OCI-LY3 (cell line): Measurements from ENCODE around the gene LST1.

Experiments
- H2AFZ ChIP-seq: fragments of 200-600, 300-600 bp; shearing (Covaris generic); 2 replicates; pipeline ENCODE4 v1.6.0; 2014; ENCODE audit warnings: antibody characterized with exemption, low read depth, low read length
- H3K27ac ChIP-seq: fragments of 200-600, 300-600 bp; sonication (generic); 2 replicates; pipeline ENCODE4 v1.5.1; 2014; ENCODE audit warnings: mild to moderate bottlenecking, low read length, moderate library complexity, mixed read lengths
- H3K27me3 ChIP-seq: fragments of 200-600, 300-600 bp; sonication (generic); 2 replicates; pipeline ENCODE4 v1.6.1; 2014; ENCODE audit warnings: low read depth, low read length, mixed read lengths
- H3K36me3 ChIP-seq: fragments of 200-600, 300-600 bp; sonication (generic); replicated peaks from 2 replicates; pipeline ENCODE3; 2014; ENCODE audit warnings: low read depth, low read length, mixed read lengths
- H3K4me1 ChIP-seq: fragments of 300-600, 200-600 bp; sonication (generic); 2 replicates; pipeline ENCODE4 v1.6.1; 2014; ENCODE audit warnings: low read length, mixed read lengths
- H3K4me2 ChIP-seq: fragments of 200-600, 300-600 bp; sonication (generic); 2 replicates; pipeline ENCODE4 v1.6.1; 2014; ENCODE audit warnings: low read length, mixed read lengths
- H3K4me3 ChIP-seq: fragments of 300-600, 200-600 bp; sonication (generic); 2 replicates; pipeline ENCODE4 v1.5.1; 2014; ENCODE audit warnings: antibody characterized with exemption, mild to moderate bottlenecking, low read length, moderate library complexity
- H3K79me2 ChIP-seq: fragments of 300-600, 200-600 bp; shearing (Covaris generic); 2 replicates; pipeline ENCODE4 v1.6.1; 2014; ENCODE audit warnings: mild to moderate bottlenecking, low read length, mixed read lengths
- H3K9ac ChIP-seq: fragments of 300-600, 200-600 bp; shearing (Covaris generic); 2 replicates; pipeline ENCODE4 v1.6.0; 2014; ENCODE audit warnings: mild to moderate bottlenecking, low read length, moderate library complexity
- H3K9me3 ChIP-seq: fragments of 200-600, 300-600 bp; shearing (Covaris generic); 2 replicates; pipeline ENCODE4 v1.6.1; 2014; ENCODE audit warnings: low read length, mixed read lengths; ENCODE audit not compliant: insufficient read depth
- H4K20me1 ChIP-seq: fragments of 200-600, 300-600 bp; sonication (generic); 2 replicates; pipeline ENCODE4 v1.6.1; 2016; ENCODE audit warnings: low read length, mixed read lengths; ENCODE audit not compliant: insufficient read depth
- EZH2phosphoT487 ChIP-seq: fragments of 200-600 bp; shearing (Covaris generic); IDR thresholded peaks from 2 replicates; pipeline ENCODE4 v1.6.1; 2018; ENCODE audit warnings: antibody characterized with exemption, mixed run types, low read depth
- TF ChIP-seq, protein P1 (sequence below): fragments of 200-600, 300-600 bp; sonication (generic); IDR thresholded peaks from 2 replicates; pipeline ENCODE4 v1.5.1; 2014; ENCODE audit warnings: antibody characterized with exemption, low read length, low read depth

The LST1 gene

GRCh38 chr6:31575335-31575901 is 10.7 kb upstream of the LST1 start, which contains the start of gene TNF:
TNF (plus strand) TSS chr6:31575565; CDS start chr6:31575742, 177 bp downstream.
- Histone ChIP-seq H3K4me3 (peak within 1 kb of the TSS; percentile 98), H3K9ac (peak within 1 kb of the TSS; percentile 92), H3K27me3 (no peaks in the 10 kb centered on the region), H3K4me1 (peaks cover 60% of the 10 kb centered on the region), H2AFZ (no peak within 1 kb of the TSS), H3K9me3 (no peaks in the 10 kb centered on the region), H3K27ac (peak within 1 kb of the TSS; percentile 100), H3K36me3 (peaks cover 51% of the 10 kb centered on the region), H4K20me1 (peaks cover 26% of the 10 kb centered on the region), H3K79me2 (peaks cover 99% of the 10 kb centered on the region), H3K4me2 (peak within 1 kb of the TSS; percentile 100)
- TF ChIP-seq, protein P1, sequence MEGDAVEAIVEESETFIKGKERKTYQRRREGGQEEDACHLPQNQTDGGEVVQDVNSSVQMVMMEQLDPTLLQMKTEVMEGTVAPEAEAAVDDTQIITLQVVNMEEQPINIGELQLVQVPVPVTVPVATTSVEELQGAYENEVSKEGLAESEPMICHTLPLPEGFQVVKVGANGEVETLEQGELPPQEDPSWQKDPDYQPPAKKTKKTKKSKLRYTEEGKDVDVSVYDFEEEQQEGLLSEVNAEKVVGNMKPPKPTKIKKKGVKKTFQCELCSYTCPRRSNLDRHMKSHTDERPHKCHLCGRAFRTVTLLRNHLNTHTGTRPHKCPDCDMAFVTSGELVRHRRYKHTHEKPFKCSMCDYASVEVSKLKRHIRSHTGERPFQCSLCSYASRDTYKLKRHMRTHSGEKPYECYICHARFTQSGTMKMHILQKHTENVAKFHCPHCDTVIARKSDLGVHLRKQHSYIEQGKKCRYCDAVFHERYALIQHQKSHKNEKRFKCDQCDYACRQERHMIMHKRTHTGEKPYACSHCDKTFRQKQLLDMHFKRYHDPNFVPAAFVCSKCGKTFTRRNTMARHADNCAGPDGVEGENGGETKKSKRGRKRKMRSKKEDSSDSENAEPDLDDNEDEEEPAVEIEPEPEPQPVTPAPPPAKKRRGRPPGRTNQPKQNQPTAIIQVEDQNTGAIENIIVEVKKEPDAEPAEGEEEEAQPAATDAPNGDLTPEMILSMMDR, result no peak
- no peak for TF ChIP-seq EZH2phosphoT487

GRCh38 chr6:31575952-31576685 is 10.0 kb upstream of the LST1 start:
- peaks cover 99% of the 10 kb centered on the region for H3K79me2 ChIP-seq
- peak overlapping the region; percentile 92 for H3K9ac ChIP-seq
- H3K27me3 ChIP-seq, result no peaks in the 10 kb centered on the region
- H4K20me1 ChIP-seq, result peaks cover 26% of the 10 kb centered on the region
- TF ChIP-seq EZH2phosphoT487, result no peak
- TF ChIP-seq, protein P1, result no peak
- H3K9me3 ChIP-seq, result no peaks in the 10 kb centered on the region
- H3K4me1 ChIP-seq, result peaks cover 53% of the 10 kb centered on the region
- peak overlapping the region; percentile 100 for H3K4me2 ChIP-seq
- no peak overlapping the region for H2AFZ ChIP-seq
- H3K27ac ChIP-seq, result peak overlapping the region; percentile 100
- peak overlapping the region; percentile 98 for H3K4me3 ChIP-seq
- peaks cover 52% of the 10 kb centered on the region for H3K36me3 ChIP-seq

DNA sequence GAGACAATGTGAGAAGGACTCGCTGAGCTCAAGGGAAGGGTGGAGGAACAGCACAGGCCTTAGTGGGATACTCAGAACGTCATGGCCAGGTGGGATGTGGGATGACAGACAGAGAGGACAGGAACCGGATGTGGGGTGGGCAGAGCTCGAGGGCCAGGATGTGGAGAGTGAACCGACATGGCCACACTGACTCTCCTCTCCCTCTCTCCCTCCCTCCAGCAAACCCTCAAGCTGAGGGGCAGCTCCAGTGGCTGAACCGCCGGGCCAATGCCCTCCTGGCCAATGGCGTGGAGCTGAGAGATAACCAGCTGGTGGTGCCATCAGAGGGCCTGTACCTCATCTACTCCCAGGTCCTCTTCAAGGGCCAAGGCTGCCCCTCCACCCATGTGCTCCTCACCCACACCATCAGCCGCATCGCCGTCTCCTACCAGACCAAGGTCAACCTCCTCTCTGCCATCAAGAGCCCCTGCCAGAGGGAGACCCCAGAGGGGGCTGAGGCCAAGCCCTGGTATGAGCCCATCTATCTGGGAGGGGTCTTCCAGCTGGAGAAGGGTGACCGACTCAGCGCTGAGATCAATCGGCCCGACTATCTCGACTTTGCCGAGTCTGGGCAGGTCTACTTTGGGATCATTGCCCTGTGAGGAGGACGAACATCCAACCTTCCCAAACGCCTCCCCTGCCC is 9.0 kb upstream of the LST1 start:
- Histone ChIP-seq H3K9me3 (no peaks in the 10 kb centered on the region), H3K27me3 (no peaks in the 10 kb centered on the region), H4K20me1 (peaks cover 26% of the 10 kb centered on the region), H3K4me2 (peak overlapping the region; percentile 100), H2AFZ (no peak overlapping the region), H3K9ac (peak overlapping the region; percentile 92), H3K4me3 (peak overlapping the region; percentile 98), H3K27ac (peak overlapping the region; percentile 100), H3K79me2 (peaks cover 99% of the 10 kb centered on the region), H3K36me3 (peaks cover 61% of the 10 kb centered on the region), H3K4me1 (peaks cover 47% of the 10 kb centered on the region)
- TF ChIP-seq, protein P1, result no peak
- no peak for TF ChIP-seq EZH2phosphoT487

GRCh38 chr6:31577579-31577966 is 8.5 kb upstream of the LST1 start:
- Histone ChIP-seq H3K36me3 (peaks cover 59% of the 10 kb centered on the region), H3K9ac (peak overlapping the region; percentile 92), H3K4me3 (peak overlapping the region; percentile 98), H3K27ac (peak overlapping the region; percentile 100), H3K4me2 (peak overlapping the region; percentile 100), H3K79me2 (peaks cover 99% of the 10 kb centered on the region), H3K4me1 (peaks cover 52% of the 10 kb centered on the region), H3K27me3 (no peaks in the 10 kb centered on the region), H4K20me1 (peaks cover 26% of the 10 kb centered on the region), H2AFZ (no peak overlapping the region), H3K9me3 (no peaks in the 10 kb centered on the region)
- no peak for TF ChIP-seq EZH2phosphoT487
- TF ChIP-seq, protein P1, result no peak
